ENCODE results near the gene RET.

RET gene

GRCh38 chr10:43062402-43063160 is 14.3 kb upstream of the RET start:
- TF ChIP-seq, protein P1, sequence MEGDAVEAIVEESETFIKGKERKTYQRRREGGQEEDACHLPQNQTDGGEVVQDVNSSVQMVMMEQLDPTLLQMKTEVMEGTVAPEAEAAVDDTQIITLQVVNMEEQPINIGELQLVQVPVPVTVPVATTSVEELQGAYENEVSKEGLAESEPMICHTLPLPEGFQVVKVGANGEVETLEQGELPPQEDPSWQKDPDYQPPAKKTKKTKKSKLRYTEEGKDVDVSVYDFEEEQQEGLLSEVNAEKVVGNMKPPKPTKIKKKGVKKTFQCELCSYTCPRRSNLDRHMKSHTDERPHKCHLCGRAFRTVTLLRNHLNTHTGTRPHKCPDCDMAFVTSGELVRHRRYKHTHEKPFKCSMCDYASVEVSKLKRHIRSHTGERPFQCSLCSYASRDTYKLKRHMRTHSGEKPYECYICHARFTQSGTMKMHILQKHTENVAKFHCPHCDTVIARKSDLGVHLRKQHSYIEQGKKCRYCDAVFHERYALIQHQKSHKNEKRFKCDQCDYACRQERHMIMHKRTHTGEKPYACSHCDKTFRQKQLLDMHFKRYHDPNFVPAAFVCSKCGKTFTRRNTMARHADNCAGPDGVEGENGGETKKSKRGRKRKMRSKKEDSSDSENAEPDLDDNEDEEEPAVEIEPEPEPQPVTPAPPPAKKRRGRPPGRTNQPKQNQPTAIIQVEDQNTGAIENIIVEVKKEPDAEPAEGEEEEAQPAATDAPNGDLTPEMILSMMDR (IDR thresholded peaks at IDR 0.05; ENCODE audit: borderline replicate concordance, extremely low read depth, low read length, poor library complexity, severe bottlenecking): no peak
- TF ChIP-seq EZH2 (IDR thresholded peaks at IDR 0.05; ENCODE audit: borderline replicate concordance, low read depth, low read length, severe bottlenecking): no peak
- ATAC-seq (ENCODE audit: insufficient read depth, low read depth) (no peak), DNase-seq (no peak)
- H3K79me2 ChIP-seq (ENCODE audit: insufficient read depth, low read length): no peaks in the 10 kb centered on the region
- 0 out of 2 replicates have a peak, but pooled peaks cover 2% of the 10 kb centered on the region for H4K20me1 ChIP-seq (ENCODE audit: insufficient read depth, low read length)
- H2AFZ ChIP-seq (ENCODE audit: low read depth, low read length): no peak overlapping the region
- no peaks in the 10 kb centered on the region for H3K27me3 ChIP-seq (ENCODE audit: insufficient read depth, low read length, poor library complexity)
- H3K9ac ChIP-seq (ENCODE audit: low read depth, low read length): no peak overlapping the region
- H3K27ac ChIP-seq (ENCODE audit: low read length): no peak overlapping the region
- no peak overlapping the region for H3K4me3 ChIP-seq (ENCODE audit: low read depth in 1 of 2, low read length in 2 of 2)
- no peaks in the 10 kb centered on the region for H3K4me1 ChIP-seq (ENCODE audit: insufficient read depth, low read length)
- no peaks in the 10 kb centered on the region for H3K9me3 ChIP-seq (ENCODE audit: insufficient read depth, low read length, severe bottlenecking)
- no peaks in the 10 kb centered on the region for H3K36me3 ChIP-seq (ENCODE audit: insufficient read depth, low read length)
- H3K4me2 ChIP-seq (ENCODE audit: insufficient read depth, low read length): no peak overlapping the region

GRCh38 chr10:43064331-43065075 is 12.4 kb upstream of the RET start:
- H3K79me2 ChIP-seq (ENCODE audit: insufficient read depth, low read length): no peaks in the 10 kb centered on the region
- H2AFZ ChIP-seq (ENCODE audit: low read depth, low read length): no peak overlapping the region
- 0 out of 2 replicates have a peak, but pooled peaks cover 2% of the 10 kb centered on the region for H4K20me1 ChIP-seq (ENCODE audit: insufficient read depth, low read length)
- H3K9ac ChIP-seq (ENCODE audit: low read depth, low read length): no peak overlapping the region
- ATAC-seq (ENCODE audit: insufficient read depth, low read depth) (peak; percentile 37; the same call in 1 of the 3 replicates), DNase-seq (no peak)
- H3K9me3 ChIP-seq (ENCODE audit: insufficient read depth, low read length, severe bottlenecking): no peaks in the 10 kb centered on the region
- H3K27ac ChIP-seq (ENCODE audit: low read length): no peak overlapping the region
- H3K36me3 ChIP-seq (ENCODE audit: insufficient read depth, low read length): no peaks in the 10 kb centered on the region
- no peak overlapping the region for H3K4me3 ChIP-seq (ENCODE audit: low read depth in 1 of 2, low read length in 2 of 2)
- no peak overlapping the region for H3K4me2 ChIP-seq (ENCODE audit: insufficient read depth, low read length)
- no peaks in the 10 kb centered on the region for H3K4me1 ChIP-seq (ENCODE audit: insufficient read depth, low read length)
- TF ChIP-seq, protein P1 (IDR thresholded peaks at IDR 0.05; ENCODE audit: borderline replicate concordance, extremely low read depth, low read length, poor library complexity, severe bottlenecking): no peak
- TF ChIP-seq EZH2 (IDR thresholded peaks at IDR 0.05; ENCODE audit: borderline replicate concordance, low read depth, low read length, severe bottlenecking): no peak
- no peaks in the 10 kb centered on the region for H3K27me3 ChIP-seq (ENCODE audit: insufficient read depth, low read length, poor library complexity)

DNA sequence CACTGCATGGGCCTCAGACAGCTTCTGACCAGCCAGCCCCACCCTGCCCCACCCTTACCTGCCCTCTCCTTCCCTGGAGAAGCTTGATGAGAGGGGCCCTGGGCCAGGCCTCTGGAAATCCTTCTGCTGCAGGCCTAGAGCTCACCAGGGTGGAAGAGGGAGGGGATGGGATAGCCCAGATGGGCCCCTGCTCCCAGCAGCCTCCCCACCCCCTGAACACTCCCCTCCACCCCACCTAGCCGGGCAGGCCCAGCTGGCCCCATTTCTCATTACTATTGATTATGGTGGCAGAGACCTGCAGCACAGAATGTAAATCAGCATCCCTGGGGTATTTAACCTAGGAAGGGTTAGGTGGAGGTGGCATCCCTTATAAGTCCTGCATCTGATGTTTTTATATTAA is 11.6 kb upstream of the RET start:
- H3K27ac ChIP-seq (ENCODE audit: low read length): no peak overlapping the region
- no peak overlapping the region for H3K9ac ChIP-seq (ENCODE audit: low read depth, low read length)
- H3K36me3 ChIP-seq (ENCODE audit: insufficient read depth, low read length): no peaks in the 10 kb centered on the region
- no peak overlapping the region for H3K4me3 ChIP-seq (ENCODE audit: low read depth in 1 of 2, low read length in 2 of 2)
- H3K4me1 ChIP-seq (ENCODE audit: insufficient read depth, low read length): no peaks in the 10 kb centered on the region
- no peaks in the 10 kb centered on the region for H3K9me3 ChIP-seq (ENCODE audit: insufficient read depth, low read length, severe bottlenecking)
- no peak for DNase-seq
- TF ChIP-seq, protein P1 (IDR thresholded peaks at IDR 0.05; ENCODE audit: borderline replicate concordance, extremely low read depth, low read length, poor library complexity, severe bottlenecking): no peak
- no peak for TF ChIP-seq EZH2 (IDR thresholded peaks at IDR 0.05; ENCODE audit: borderline replicate concordance, low read depth, low read length, severe bottlenecking)
- no peaks in the 10 kb centered on the region for H4K20me1 ChIP-seq (ENCODE audit: insufficient read depth, low read length)
- ATAC-seq (ENCODE audit: insufficient read depth, low read depth): no peak
- no peaks in the 10 kb centered on the region for H3K79me2 ChIP-seq (ENCODE audit: insufficient read depth, low read length)
- no peak overlapping the region for H2AFZ ChIP-seq (ENCODE audit: low read depth, low read length)
- no peaks in the 10 kb centered on the region for H3K27me3 ChIP-seq (ENCODE audit: insufficient read depth, low read length, poor library complexity)
- H3K4me2 ChIP-seq (ENCODE audit: insufficient read depth, low read length): no peak overlapping the region

All from DND-41 (cell line).